ENCODE measurements around the gene RPGR.

GRCh38 chrX:38260231-38260630 is 67.1 kb downstream of the RPGR start:
- TF ChIP-seq POLR2A (IDR thresholded peaks at IDR 0.05; ENCODE audit: low read depth, low read length) (no peak), TAF1 (IDR thresholded peaks at IDR 0.05; ENCODE audit: low read depth, low read length) (no peak), POLR2AphosphoS5 (IDR thresholded peaks at IDR 0.05; ENCODE audit: low read depth, low read length) (no peak), SPI1 (IDR thresholded peaks at IDR 0.05; ENCODE audit: low read depth, low read length) (no peak), PAX5 (IDR thresholded peaks at IDR 0.05; ENCODE audit: insufficient read depth, low read length, severe bottlenecking) (no peak), POU2F2 (IDR thresholded peaks at IDR 0.05; ENCODE audit: low read depth, low read length) (no peak)
